Upper lobe of right lung (tissue), 1 donor: ENCODE data around the gene KCNQ5. TPM values are rescaled to one million over a fixed set of nuclear protein-coding genes. Genes with fewer than 3 reads are reported as not detected.

ENCODE experiments used
- ATAC-seq: fragments of 200-7000 bp; cut with Tn5 transposase; one replicate; pipeline ENCODE4 v1.9.1; 2020; ENCODE audit warnings: mild to moderate bottlenecking, moderate library complexity
- DNase-seq: peaks from one replicate; pipeline ENCODE4 v3.0.0-alpha.2; 2020
- H3K27ac ChIP-seq: fragments of 200-600 bp; one replicate; pipeline ENCODE4 v1.8.0; 2022
- H3K27me3 ChIP-seq: fragments of 200-600 bp; one replicate; pipeline ENCODE4 v1.8.0; 2022; ENCODE audit warnings: mild to moderate bottlenecking
- H3K36me3 ChIP-seq: fragments of 200-600 bp; one replicate; pipeline ENCODE4 v1.8.0; 2022
- H3K4me1 ChIP-seq: fragments of 200-600 bp; one replicate; pipeline ENCODE4 v1.8.0; 2022
- H3K4me3 ChIP-seq: fragments of 200-600 bp; one replicate; pipeline ENCODE4 v1.8.0; 2022; ENCODE audit warnings: mild to moderate bottlenecking
- H3K9me3 ChIP-seq: fragments of 200-600 bp; one replicate; pipeline ENCODE4 v1.8.0; 2022
- CTCF ChIP-seq: fragments of 200-600 bp; IDR thresholded peaks from one replicate; pipeline ENCODE4 v1.8.0; 2022; ENCODE audit warnings: antibody characterized with exemption
- intact Hi-C: fragments of 100-400 bp; cut with DNase I; formaldehyde crosslinking; loops from one replicate; pipeline ENCODE4 v1.11.0; 2022
- total RNA-seq: library from RNA; stranded (reverse); fragmentation: NEBNext Ultra II Directional; extraction: Animal tissue kit (Norgen Biotek cat#: 25700); gene quantifications from one replicate; pipeline ENCODE4 v1.2.1, GENCODE V29; 2021
- donor health status: DM: no; HTN: yes; CAD: no; lungs with severe emphysema.

Gene KCNQ5
- total RNA-seq, 1 donor from 2014 or later: 1.3 TPM

GRCh38 chr6:72813807-72814596, 192.1 kb downstream of the KCNQ5 start:
- Histone ChIP-seq H3K27ac (no peak overlapping the region), H3K4me1 (no peaks in the 10 kb centered on the region), H3K9me3 (no peaks in the 10 kb centered on the region), H3K36me3 (no peaks in the 10 kb centered on the region), H3K4me3 (no peak overlapping the region), H3K27me3 (no peaks in the 10 kb centered on the region)
- no peak for TF ChIP-seq CTCF
- DNase-seq (no peak), ATAC-seq (peak; percentile 42)
- intact Hi-C loops: no loop called here

GRCh38 chr6:72816022-72816421, 194.2 kb downstream of the KCNQ5 start:
- intact Hi-C loops: no loop called here
- H3K27ac ChIP-seq: no peak overlapping the region
- H3K36me3 ChIP-seq: no peaks in the 10 kb centered on the region
- no peak for DNase-seq
- no peaks in the 10 kb centered on the region for H3K27me3 ChIP-seq
- no peak overlapping the region for H3K4me3 ChIP-seq
- H3K4me1 ChIP-seq: no peaks in the 10 kb centered on the region
- no peak for ATAC-seq
- no peak for TF ChIP-seq CTCF
- no peaks in the 10 kb centered on the region for H3K9me3 ChIP-seq

GRCh38 chr6:72817208-72817607, 195.3 kb downstream of the KCNQ5 start:
- no peak for ATAC-seq
- intact Hi-C loops: no loop called here

GRCh38 chr6:72819609-72820008, 197.7 kb downstream of the KCNQ5 start:
- DNase-seq: no peak

More at GRCh38 chr6:72817208-72817607, 195.3 kb downstream of the KCNQ5 start:
- no peaks in the 10 kb centered on the region for H3K27me3 ChIP-seq
- no peak for DNase-seq
- no peaks in the 10 kb centered on the region for H3K9me3 ChIP-seq
- H3K36me3 ChIP-seq: no peaks in the 10 kb centered on the region
- TF ChIP-seq CTCF: no peak
- no peaks in the 10 kb centered on the region for H3K4me1 ChIP-seq
- no peak overlapping the region for H3K4me3 ChIP-seq
- H3K27ac ChIP-seq: no peak overlapping the region

GRCh38 chr6:72820153-72820552, 198.3 kb downstream of the KCNQ5 start:
- no peak overlapping the region for H3K4me3 ChIP-seq
- H3K36me3 ChIP-seq: no peaks in the 10 kb centered on the region
- H3K27me3 ChIP-seq: no peaks in the 10 kb centered on the region
- no peak for ATAC-seq
- intact Hi-C loops: no loop called here
- no peak for DNase-seq
- no peak overlapping the region for H3K27ac ChIP-seq
- H3K9me3 ChIP-seq: no peaks in the 10 kb centered on the region
- no peak for TF ChIP-seq CTCF
- no peaks in the 10 kb centered on the region for H3K4me1 ChIP-seq

More at GRCh38 chr6:72819609-72820008, 197.7 kb downstream of the KCNQ5 start:
- Histone ChIP-seq H3K9me3 (no peaks in the 10 kb centered on the region), H3K27ac (no peak overlapping the region), H3K4me3 (no peak overlapping the region), H3K27me3 (no peaks in the 10 kb centered on the region), H3K36me3 (no peaks in the 10 kb centered on the region), H3K4me1 (no peaks in the 10 kb centered on the region)
- ATAC-seq: peak; percentile 22
- intact Hi-C loops: no loop called here
- no peak for TF ChIP-seq CTCF
